Ovary (tissue), 3 donors: ENCODE measurements around the gene MAGEA2B.

Experiments used
- CTCF ChIP-seq, 3 donors: fragments of 450-650 bp in 2 of 3; fragments of 200-600 bp in 1 of 3; IDR thresholded peaks; one replicate each; pipeline versions ENCODE4 v1.5.1 to v1.8.0; 2016 to 2022; ENCODE audit warnings: antibody characterized with exemption in 3 of 3, mild to moderate bottlenecking in 1 of 3
- EP300 ChIP-seq: sonication (generic); formaldehyde crosslinking; IDR thresholded peaks from one replicate; pipeline ENCODE4 v1.6.1; 2017; ENCODE audit warnings: antibody characterized with exemption
- POLR2A ChIP-seq: fragments of 450-650 bp; IDR thresholded peaks from one replicate; pipeline ENCODE4 v1.6.1; 2017; ENCODE audit warnings: antibody characterized with exemption, mild to moderate bottlenecking, moderate library complexity
- donor health status: DM: no; HTN: no; CAD: no.

- TF ChIP-seq POLR2A (no peak), EP300 (no peak), CTCF (IDR thresholded peaks at IDR 0.05) (no peak)
Measured at GRCh38 chrX:152735860-152736511, 21.6 kb downstream of the MAGEA2B start.
